Fibroblast of villous mesenchyme (primary cell): ENCODE results near the gene FOXF2. TPM values are rescaled to one million over a fixed set of nuclear protein-coding genes. Genes with fewer than 3 reads are reported as not detected.

Source experiments
- DNase-seq: peaks from one replicate; pipeline ENCODE4 v3.0.0-alpha.2; 2010; ENCODE audit warnings: low read depth
- H3K4me3 ChIP-seq: 2 replicates; pipeline ENCODE4 v1.5.1; 2011; ENCODE audit warnings: low read depth, mild to moderate bottlenecking, low read length
- small RNA-seq: library from RNA; depleted of rRNA; stranded (forward); fragments of <200 nt; gene quantifications from one replicate; pipeline ENCODE3, GENCODE V24; 2012
- total RNA-seq: library from RNA; depleted of rRNA; stranded (reverse); fragments of >200 nt; gene quantifications from 2 replicates; pipeline ENCODE4 v1.2.3, GENCODE V29; 2012
- TF ChIP-seq, protein P1 (sequence below): IDR thresholded peaks from 2 replicates; pipeline ENCODE4 v1.5.1; 2012; ENCODE audit warnings: low read depth, mild to moderate bottlenecking, low read length; ENCODE audit not compliant: insufficient read depth

Gene FOXF2
- total RNA-seq, 1 donor = not detected

DNA sequence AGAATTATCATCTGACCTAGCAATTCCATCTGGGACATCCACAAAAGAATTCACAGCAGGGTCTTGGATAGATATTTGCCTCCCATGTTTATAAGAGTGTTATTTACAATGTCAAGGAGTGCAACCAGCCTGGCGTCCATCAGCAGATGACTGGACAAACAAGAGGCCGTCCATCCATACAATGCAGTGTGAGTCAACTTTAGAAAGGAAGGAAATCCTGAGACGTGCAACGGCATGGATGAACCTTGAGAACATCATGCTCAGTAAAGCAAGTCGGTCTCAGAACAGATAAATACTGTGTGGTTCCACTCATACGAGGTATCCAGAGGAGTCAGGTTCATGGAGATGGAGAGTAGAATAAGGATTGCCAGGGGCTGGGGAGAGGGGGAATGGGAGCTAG, 46.4 kb downstream of the FOXF2 start:
- TF ChIP-seq, protein P1, sequence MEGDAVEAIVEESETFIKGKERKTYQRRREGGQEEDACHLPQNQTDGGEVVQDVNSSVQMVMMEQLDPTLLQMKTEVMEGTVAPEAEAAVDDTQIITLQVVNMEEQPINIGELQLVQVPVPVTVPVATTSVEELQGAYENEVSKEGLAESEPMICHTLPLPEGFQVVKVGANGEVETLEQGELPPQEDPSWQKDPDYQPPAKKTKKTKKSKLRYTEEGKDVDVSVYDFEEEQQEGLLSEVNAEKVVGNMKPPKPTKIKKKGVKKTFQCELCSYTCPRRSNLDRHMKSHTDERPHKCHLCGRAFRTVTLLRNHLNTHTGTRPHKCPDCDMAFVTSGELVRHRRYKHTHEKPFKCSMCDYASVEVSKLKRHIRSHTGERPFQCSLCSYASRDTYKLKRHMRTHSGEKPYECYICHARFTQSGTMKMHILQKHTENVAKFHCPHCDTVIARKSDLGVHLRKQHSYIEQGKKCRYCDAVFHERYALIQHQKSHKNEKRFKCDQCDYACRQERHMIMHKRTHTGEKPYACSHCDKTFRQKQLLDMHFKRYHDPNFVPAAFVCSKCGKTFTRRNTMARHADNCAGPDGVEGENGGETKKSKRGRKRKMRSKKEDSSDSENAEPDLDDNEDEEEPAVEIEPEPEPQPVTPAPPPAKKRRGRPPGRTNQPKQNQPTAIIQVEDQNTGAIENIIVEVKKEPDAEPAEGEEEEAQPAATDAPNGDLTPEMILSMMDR = no peak
- DNase-seq = no peak
- H3K4me3 ChIP-seq = no peak overlapping the region

DNA sequence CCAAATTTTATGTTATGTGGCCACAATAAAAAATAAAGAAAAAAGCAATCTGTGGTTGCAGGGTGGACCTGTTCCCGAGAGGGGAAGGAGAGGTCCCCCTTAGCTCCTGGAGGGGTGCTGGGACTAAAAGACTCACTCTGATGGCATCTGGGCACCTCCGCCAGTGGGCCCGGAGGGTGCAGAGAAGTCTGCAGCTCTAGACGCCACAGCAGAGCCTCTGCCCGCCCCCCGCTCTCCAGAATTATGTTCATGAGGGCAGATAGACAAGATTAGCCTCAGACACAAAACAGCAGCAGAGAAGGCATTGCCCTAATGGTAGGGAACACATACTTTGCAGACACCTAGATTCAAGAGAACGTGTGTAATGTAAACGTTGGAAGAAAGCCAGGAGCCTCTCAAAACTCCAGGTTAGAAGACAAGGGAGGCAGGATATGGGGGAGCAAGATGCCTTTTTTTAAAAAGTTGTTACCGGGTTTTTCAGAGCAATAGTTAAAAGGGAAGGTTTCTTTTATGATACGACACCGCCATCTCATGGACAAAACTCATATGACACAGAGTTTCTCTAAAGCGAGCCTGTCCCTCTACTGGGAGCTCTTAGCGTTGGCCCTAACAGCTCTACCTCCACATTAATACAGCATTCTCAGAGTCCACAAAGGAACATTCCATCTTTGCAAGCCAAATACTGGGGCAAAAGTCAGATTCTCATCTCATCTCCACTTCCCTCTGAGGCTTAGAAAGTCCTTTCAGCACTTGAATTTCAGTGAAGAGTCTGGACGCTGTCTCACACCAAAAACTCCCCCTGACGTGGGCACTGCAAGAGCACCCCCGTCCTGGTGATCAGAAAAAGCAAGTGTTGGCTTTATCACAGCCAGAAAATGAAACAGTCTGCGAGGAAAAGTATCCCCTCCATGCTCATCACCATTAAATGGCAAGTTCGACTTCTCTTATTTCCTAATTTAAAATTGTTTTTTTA, 47.2 kb downstream of the FOXF2 start:
- DNase-seq = peak; percentile 72
- H3K4me3 ChIP-seq = no peak overlapping the region
- TF ChIP-seq, protein P1 = peak; percentile 75

DNA sequence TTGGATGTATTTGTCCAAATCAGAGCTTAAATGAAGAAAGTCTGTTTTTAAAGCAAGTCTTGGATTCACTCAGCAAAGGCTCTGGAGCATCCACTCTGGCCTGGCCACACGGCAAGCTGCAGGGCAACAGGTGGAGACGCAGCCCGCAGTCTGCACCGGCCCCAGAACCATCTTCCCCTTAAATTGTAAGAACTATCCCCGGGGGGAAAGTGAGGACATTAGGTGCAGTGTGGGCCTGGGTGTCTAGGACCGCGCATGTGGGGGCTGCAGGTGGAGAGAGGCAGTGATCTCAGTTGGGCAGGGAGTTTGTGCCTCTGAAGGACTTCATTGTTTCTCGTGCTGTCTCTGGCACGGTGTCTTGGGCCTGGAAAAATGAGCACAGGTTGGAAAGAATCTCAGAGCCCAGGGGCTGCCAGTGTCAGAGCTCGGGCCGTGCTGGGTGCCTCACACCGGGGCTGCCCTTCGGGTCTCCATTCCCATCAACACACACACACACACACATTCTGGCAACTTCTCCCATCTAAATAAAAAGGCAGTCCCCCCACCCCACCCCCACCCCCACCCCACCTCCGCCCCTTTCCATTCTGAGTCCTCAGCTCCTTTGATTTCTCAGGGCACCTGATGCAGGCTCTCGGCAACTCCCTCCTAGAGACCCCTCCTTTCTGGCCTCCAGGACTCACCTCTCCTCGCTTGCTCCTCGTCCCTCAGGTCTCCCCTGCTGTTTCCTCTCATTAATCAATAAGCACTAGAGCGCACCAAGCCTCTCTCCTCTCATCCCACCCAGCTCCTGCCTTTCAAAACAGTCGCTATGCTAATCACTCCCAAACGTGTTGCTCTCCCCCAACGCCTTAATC, 48.4 kb downstream of the FOXF2 start:
- H3K4me3 ChIP-seq = no peak overlapping the region
- DNase-seq = no peak
- TF ChIP-seq, protein P1 = no peak

DNA sequence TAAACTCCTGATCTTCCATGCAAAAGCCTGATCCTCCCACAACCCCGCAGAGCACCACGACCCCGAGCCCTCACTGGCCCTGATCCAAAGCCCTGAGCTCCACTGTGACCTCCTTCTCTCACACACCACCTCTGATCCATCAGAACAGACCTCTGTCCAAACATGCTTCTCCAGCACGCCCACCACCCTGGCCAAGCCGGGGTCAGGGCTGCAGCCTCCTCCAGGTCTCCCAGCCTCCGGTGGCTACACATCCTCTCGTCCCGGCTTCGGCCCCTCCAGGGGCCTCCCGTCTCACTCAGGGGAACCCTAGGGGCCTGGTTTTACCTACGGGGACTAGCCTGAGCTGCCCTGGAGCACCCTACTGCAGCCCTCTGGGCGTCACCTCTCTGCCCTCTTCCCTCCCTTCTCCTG, 49.1 kb downstream of the FOXF2 start:
- TF ChIP-seq, protein P1 = no peak
- H3K4me3 ChIP-seq = no peak overlapping the region
- no peak for DNase-seq

DNA sequence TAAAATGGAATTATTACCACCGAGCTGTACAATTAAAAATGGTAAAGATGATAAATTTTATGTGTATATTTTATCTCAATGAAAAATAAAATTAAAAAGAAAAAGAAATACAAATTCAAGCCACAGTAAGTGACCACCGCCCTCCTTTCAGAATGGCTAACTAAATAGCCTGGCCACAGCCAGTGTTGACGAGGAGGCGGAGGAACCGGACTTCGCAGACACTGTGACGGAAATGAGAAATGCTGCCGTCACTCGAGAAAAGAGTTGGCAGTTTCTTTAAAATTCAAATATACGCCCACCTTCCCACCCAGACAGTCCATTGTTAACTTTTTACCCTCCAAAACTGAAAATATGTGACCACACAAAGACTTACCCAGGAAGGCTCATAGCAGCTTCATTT, 50.0 kb downstream of the FOXF2 start:
- H3K4me3 ChIP-seq = no peak overlapping the region
- DNase-seq = no peak
- TF ChIP-seq, protein P1 = no peak

DNA sequence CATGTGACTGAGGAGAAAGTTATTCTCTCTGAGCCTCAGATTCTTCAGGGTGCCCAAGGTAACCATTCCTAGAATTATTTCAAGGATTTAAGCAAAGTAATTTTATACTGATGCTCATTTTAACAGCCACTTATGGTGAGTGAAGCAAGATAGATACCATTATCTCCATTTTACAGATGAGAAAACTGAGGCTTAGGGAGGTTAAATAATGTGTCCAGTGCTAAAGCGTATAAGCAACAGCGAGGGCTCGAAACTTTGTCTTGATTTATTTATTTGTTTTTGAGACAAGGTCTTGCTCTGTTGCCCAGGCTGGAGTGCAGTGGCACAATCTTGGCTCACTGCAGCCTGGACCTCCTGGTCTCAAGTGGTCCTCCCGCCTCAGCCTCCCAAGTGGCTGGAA, 53.6 kb downstream of the FOXF2 start:
- no peak for DNase-seq
- no peak overlapping the region for H3K4me3 ChIP-seq

More for the DNA sequence above, 53.6 kb downstream of the FOXF2 start:
- TF ChIP-seq, protein P1 = no peak

Small RNA genes within 50 kb of the gene (small RNA-seq; reads per million reads assigned to genes)
- gene MIR6720 = not detected

Other genes starting within 250 kb of the FOXF2 start
- gene FOXQ1, start 77.5 kb upstream of the FOXF2 start, total RNA-seq = 0.43 and 0.97 TPM in 2 replicates
- 1.9 and 2.2 TPM in 2 replicates for gene FOXC1, start 220.3 kb downstream of the FOXF2 start, total RNA-seq